Skin of body (tissue), 2 donors: Measurements from ENCODE around the gene GNG12. TPM values are rescaled to one million over a fixed set of nuclear protein-coding genes. Genes with fewer than 3 reads are reported as not detected.

Experiments used
- DNase-seq: peaks from one replicate; lab custom pipeline; 2025; lab: John Stamatoyannopoulos, UW
- total RNA-seq: library from RNA; depleted of rRNA; stranded (reverse); fragments of >200 nt; gene quantifications from one replicate; pipeline ENCODE4 v1.2.3, GENCODE V29; 2014

GNG12 gene
- total RNA-seq: 97.0 TPM

DNA sequence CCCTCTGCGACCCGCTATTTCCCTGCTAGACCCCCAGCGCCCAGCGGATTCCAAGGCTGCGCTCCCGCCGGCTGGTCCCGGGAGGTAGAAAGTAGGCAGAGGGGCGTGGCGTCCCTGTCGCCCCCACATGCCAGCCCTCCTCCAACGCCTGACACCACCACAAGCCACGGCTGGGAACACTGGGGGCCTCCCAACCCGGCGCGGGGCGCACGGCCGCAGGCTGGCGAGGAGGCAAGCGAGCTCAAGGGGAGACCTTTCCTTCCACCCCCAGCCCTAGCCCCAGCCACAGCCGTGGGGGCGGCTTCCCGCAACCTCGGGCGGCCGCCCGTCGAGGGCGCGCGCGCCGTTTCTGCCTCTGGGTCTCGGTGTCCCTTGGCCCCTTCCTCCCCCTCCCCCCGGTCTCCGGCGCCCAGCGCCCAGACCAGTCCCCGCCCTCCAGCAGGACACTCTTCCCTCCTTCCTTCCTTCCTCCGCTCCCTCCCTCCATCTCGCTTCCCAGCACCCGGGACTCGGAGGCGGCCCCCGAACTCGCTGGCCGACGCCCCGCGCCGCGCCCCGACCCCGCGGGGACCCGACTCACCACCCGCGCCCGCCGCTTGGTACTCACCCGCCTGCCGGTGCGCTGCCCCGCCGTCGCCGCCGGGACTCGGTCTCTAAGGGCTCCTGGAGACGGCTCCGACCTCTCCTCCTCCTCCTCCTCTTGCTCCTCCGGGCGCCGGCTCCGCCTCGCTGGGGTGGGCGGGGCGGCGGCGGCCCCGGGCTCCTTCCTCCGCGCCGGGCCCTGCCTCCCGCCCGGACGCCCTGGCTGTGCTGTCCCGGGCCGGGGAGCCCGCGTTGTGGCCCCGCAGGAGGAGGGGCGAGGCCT, at the start of gene GNG12:
Gene GNG12, minus strand, starts transcription at position 731 of the 865 bp plus-strand sequence. CDS start 125,781 bp downstream, outside the sequence.
- DNase-seq: no peak

GRCh38 chr1:67882196-67882958, 49.1 kb upstream of the GNG12 start:
- DNase-seq: no peak

DNA sequence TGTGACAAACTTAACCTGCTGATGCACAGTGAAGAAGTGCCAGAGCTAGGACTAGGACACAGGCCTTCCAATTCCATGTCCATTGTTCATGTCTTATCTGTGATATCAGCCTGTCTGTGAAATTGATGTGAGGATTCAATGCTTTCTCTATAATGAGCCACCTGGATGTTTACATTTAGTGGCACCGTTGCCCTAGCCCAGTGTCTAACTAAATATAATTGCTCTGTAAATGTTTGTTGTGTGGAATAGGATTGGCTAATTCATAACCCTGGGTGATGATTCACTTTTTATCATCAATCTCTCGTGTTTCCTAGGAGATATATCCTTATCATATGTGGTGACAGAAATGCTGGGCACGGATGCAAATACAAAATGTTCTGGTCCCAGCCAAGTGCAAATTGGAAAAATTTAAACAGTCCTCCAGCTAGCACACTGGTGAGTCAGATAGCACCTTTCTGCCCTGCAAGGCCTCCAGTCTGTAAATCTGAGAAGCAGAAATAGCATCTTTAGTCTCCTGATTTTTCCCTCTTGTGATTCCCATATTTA, 46.9 kb upstream of the GNG12 start:
- no peak for DNase-seq

DNA sequence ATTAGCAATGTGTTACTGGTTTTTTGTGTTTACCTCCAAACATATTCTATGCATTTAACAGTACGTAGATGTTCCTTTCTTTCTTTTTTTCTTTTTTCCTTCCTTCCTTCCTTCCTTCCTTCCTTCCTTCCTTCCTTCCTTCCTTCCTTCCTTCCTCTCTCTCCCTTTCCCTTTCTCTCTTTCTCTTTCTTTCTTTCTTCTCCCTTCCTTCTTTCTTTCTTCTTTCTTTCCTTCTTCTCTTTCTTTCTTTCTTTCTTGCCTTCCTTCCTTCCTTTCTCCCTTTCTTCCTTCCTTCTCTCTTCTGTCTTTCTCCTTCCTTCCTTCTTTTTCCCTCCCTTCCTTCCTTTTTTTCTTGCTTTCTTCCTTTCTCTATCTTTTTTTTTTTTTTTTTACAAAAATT, 46.2 kb upstream of the GNG12 start:
- DNase-seq: no peak

- DNase-seq: no peak
These were observed 41.3 kb upstream of the GNG12 start for GRCh38 chr1:67874501-67875111.

DNA sequence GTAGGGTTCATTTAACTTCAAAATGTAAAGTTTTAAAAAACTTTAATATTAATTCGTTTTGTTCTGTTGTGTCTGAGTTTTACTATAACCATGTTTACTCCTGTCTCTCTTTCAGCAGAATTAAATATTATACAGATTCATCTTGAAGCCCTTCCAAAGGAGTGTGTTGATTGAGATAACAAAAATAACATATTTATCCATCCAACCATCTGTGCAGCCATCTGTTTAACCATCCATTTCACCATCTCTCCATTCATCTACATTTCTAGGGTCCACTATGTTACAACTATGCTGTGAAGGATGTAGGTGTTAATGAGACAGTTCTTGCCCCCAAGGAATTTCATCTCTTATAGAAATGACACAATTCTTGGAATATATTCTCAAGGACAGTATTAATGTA, 36.0 kb upstream of the GNG12 start:
- DNase-seq: no peak

DNA sequence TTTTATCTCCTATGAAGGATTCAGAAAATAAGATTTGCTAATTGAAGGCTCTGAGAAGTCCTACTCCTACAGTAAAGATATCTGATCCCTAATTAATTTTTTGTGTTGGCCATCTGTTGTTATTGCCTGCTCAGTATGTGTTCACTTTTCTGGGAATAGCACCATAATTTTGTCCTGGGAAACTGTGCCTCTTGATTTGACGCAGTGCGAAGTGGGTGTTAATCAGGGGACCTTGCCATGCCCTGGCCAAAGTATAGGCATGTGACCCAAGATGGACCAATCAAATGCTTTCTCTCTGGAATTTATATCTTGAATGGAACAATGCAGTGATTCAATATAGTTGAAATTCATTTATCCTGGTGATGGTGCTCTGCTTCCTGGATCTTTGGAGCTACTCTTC, 30.4 kb upstream of the GNG12 start:
- DNase-seq: no peak

DNA sequence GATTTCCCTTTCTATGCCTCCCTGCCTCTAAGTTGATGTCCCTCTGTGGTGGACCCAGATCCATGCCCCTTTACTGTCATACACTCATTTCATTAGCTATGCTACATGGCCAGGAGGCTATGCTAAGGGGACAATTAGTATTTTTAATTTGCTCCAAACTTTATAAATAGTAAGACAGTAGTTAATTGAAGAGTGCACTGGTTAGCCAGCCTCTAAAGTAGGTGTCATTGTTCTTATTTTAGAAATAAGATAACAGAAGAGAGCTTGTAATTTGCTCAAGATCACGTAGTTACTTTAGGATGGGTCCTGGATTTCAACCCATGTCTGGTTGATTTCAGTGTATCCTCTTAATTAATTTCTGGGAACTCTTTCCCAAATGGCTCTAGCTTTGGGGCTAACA, 29.4 kb upstream of the GNG12 start:
- DNase-seq: no peak

DNA sequence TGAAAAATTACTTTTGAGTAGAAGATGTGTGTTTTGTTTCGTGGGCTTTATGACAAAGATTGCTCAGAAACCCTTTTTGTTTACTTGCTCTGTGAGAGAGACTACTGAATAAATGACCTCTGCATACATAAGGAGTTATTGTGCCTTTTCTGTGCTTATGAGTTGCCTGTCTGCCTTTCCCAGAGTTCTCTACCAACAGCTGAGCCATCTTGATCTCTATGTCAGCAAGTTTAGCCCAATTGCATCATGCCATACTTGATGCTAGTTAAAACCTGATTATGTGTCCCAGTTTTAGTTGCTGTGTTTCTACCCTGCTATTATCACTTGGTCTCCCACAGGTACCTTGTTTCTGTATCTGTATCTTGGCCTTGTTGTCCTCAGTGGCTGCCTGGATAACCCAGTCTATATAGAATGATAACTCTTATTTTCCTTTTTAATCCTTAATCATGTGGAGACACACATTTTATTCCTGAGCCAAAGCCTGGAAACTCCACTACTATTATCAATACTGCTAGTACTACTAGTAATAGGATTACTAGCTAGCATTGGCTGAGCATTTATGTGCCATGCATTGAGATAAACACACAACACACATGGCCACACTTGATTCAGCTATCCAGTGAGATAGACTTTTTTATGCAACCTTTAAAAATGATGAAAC, 28.7 kb upstream of the GNG12 start:
- no peak for DNase-seq

GRCh38 chr1:67860776-67861175, 27.5 kb upstream of the GNG12 start:
- DNase-seq: no peak

- no peak for DNase-seq
These were observed 23.7 kb upstream of the GNG12 start for GRCh38 chr1:67856921-67857320.

- no peak for DNase-seq
These were observed 22.7 kb upstream of the GNG12 start for GRCh38 chr1:67855961-67856360.

DNA sequence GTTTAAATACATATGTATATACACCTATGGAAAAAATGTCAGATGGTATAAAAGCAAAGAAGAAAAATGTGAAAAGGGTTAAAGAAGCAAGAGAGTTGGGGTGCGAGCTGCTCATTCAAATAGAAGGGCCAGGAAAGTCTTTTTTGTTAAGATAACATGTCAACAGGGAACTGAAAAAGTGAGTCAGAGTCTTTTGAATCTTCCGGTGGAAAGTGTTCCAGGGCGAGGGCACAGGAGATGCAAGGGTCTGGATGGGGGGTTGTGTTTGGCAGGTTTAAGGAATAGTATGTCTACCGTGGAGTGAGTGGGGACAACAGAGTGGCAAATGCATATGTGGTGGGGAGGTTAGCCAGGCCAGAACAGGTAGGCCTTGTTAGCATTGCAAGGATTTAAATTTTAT, 22.2 kb upstream of the GNG12 start:
- DNase-seq: no peak

DNA sequence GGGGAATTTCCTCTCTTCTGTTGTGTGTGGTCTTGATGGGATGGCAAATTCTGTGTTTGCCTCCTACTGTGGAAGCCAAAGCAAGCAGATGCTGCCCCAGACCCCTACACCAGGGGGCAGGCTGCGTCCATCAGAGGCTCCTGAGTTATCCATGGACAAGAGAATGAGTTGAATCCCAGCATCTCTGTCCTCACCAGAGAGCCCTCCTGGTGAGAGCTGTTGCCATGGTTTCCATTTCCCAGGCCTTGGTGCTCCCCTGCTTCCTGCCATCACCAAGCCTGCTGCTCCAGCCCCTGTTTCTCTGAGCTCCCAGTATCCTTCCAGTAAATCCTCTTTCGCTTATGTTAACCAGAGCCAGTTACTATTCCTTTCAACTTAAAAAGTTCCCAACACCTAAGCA, 20.4 kb upstream of the GNG12 start:
- no peak for DNase-seq

- no peak for DNase-seq
These were observed 18.5 kb upstream of the GNG12 start for GRCh38 chr1:67851800-67852199.

DNA sequence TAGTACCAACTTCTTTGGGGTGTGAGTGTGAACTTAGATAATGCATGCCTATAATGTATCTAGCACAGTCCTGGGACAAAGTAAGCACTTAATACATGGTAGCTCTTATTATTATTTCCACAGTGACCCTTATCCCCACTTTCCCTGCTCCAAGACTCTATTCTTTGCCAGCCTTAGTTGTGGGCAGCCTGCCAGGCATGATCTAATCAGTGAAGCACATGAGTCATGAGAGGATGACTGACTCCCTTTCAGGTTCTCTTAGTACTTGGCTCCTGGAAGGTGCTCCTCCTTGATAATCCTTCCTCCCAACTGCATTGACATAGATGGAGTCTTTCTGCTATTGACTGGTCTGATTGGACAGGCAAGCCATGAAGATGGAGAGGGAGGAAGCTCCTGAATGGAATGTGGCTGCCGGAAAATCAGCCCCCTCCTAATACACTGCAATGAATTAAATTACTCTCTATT, 17.4 kb upstream of the GNG12 start:
- DNase-seq: no peak

GRCh38 chr1:67850151-67850551, 16.9 kb upstream of the GNG12 start:
- no peak for DNase-seq

- no peak for DNase-seq
These were observed 14.2 kb upstream of the GNG12 start for GRCh38 chr1:67847466-67847865.

- DNase-seq: no peak
These were observed 13.3 kb upstream of the GNG12 start for GRCh38 chr1:67846538-67846937.

- no peak for DNase-seq
These were observed 11.7 kb upstream of the GNG12 start for GRCh38 chr1:67844988-67845387.

DNA sequence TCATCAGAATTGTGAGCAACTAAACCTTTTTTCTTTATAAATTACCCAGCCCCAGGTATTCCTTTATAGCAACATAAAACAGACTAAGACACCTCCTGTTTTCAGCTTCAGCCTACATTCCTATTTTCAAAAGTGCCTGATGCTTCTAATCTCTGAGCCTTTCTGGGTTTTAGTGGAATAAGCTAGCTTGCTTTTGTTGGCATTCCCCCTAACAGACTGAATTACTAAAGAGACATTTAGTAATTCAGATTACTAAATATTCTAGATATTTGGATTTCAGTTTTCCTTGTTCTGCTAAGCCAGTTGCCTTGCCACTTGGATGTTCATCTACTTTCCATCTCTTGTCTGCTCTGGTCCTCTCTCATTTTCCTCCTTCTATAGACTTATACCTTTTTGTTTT, 10.5 kb upstream of the GNG12 start:
- no peak for DNase-seq
